SK-N-MC (cell line): Measurements from ENCODE around the gene COL4A3.

ENCODE experiments used
- EZH2 ChIP-seq: fragments of 200-600 bp; sonication (generic); IDR thresholded peaks from one replicate; pipeline ENCODE4 v1.6.1; 2017; ENCODE audit warnings: antibody characterized with exemption
- POLR2AphosphoS5 ChIP-seq: IDR thresholded peaks from 2 replicates; pipeline ENCODE4 v1.6.1; 2012; ENCODE audit warnings: mild to moderate bottlenecking, low read depth, low read length, borderline replicate concordance

- TF ChIP-seq EZH2 (no peak), POLR2AphosphoS5 (no peak)
Measured at GRCh38 chr2:227117027-227117426, 47.4 kb upstream of the COL4A3 start.
